HepG2 (cell line): Measurements from ENCODE around the gene TBC1D4. TPM values are rescaled to one million over a fixed set of nuclear protein-coding genes. Genes with fewer than 3 reads are reported as not detected.

Source experiments
- ATAC-seq: fragments of 200-7000 bp; cut with Tn5 transposase; 3 replicates; pipeline ENCODE4 v1.9.1; 2020; ENCODE audit warnings: mild to moderate bottlenecking, moderate library complexity
- BruUV-seq: library from RNA; stranded (reverse); fragments of 400-500 nt; replicated peaks from 2 replicates; lab custom pipeline; 2021; lab: Mats Ljungman, UMichigan
- CTCF ChIA-PET: fragments of 300-600 bp; formaldehyde crosslinking; extraction: SDS; loops from one replicate; lab custom pipeline; 2021; ENCODE audit warnings: low total read pairs, inconsistent platforms, low intra/inter-chr PET ratio; lab: Yijun Ruan, JAX
- POLR2A ChIA-PET: fragments of 350-600 bp; sonication (Branson Sonifier 250); formaldehyde crosslinking; loops from one replicate; lab custom pipeline; 2020; ENCODE audit warnings: antibody characterized with exemption, inconsistent platforms; lab: Yijun Ruan, JAX
- DNase-seq: peaks from one replicate; pipeline ENCODE4 v3.0.0-alpha.2; 2015; ENCODE audit warnings: low spot score
- FAIRE-seq: peaks from 3 replicates; lab custom pipeline; 2011; peaks lifted over from hg19 to GRCh38; lab: Jason Lieb, UNC
- H2AFZ ChIP-seq: one replicate; pipeline ENCODE4 v1.6.1; 2011; ENCODE audit warnings: low read length, inconsistent platforms
- H3K27ac ChIP-seq: fragments of 300-600 bp; 3 replicates; pipeline ENCODE4 v1.8.0; 2011; ENCODE audit warnings: mixed run types, mild to moderate bottlenecking, mixed read lengths, low read length, inconsistent platforms; ENCODE audit not compliant: insufficient read depth; ENCODE audit errors: extremely low read length
- H3K27me3 ChIP-seq, 2 experiments: fragments of 200-600 bp in 1 of 2; 2 replicates in 1 of 2; 3 replicates in 1 of 2; pipeline versions ENCODE4 v1.6.0 to v1.8.0; 2011; ENCODE audit warnings: low read length in 2 of 2, mild to moderate bottlenecking in 2 of 2, moderate library complexity in 2 of 2, inconsistent platforms in 1 of 2; ENCODE audit not compliant: insufficient read depth in 2 of 2, control insufficient read depth in 1 of 2
- H3K36me3 ChIP-seq, 2 experiments: fragments of 200-600 bp in 1 of 2; replicated peaks in 1 of 2; 2 replicates in 1 of 2; 3 replicates in 1 of 2; pipeline versions ENCODE4 v1.5.1 to v1.8.0; 2011; ENCODE audit warnings: low read length in 2 of 2, inconsistent platforms in 1 of 2; ENCODE audit not compliant: insufficient read depth in 2 of 2, control insufficient read depth in 1 of 2
- H3K4me1 ChIP-seq: 2 replicates; pipeline ENCODE4 v1.5.1; 2012; ENCODE audit warnings: low read length, inconsistent platforms; ENCODE audit not compliant: insufficient read depth
- H3K4me2 ChIP-seq: 2 replicates; pipeline ENCODE4 v1.6.0; 2011; ENCODE audit warnings: low read depth, low read length, inconsistent platforms
- H3K4me3 ChIP-seq, 3 experiments: fragments of 200-600 bp in 1 of 3; sonication (generic), shearing (Covaris generic) in 1 of 3; replicated peaks in 1 of 3; 2 replicates each; pipeline ENCODE4 v1.5.1; 2011 to 2016; ENCODE audit warnings: low read length in 3 of 3, inconsistent platforms in 2 of 3, low read depth in 2 of 3, mild to moderate bottlenecking in 2 of 3, control low read depth in 1 of 3, mixed read lengths in 1 of 3; ENCODE audit not compliant: insufficient read depth in 1 of 3
- H3K79me2 ChIP-seq: one replicate; pipeline ENCODE4 v1.6.1; 2011; ENCODE audit warnings: low read length, inconsistent platforms; ENCODE audit not compliant: insufficient read depth
- H3K9ac ChIP-seq: 2 replicates; pipeline ENCODE4 v1.6.0; 2011; ENCODE audit warnings: mild to moderate bottlenecking, low read depth, low read length, inconsistent platforms; ENCODE audit not compliant: insufficient read depth
- H3K9me3 ChIP-seq: 2 replicates; pipeline ENCODE4 v1.5.1; 2012; ENCODE audit warnings: mild to moderate bottlenecking, low read length
- H4K20me1 ChIP-seq: 2 replicates; pipeline ENCODE4 v1.6.0; 2011; ENCODE audit warnings: inconsistent platforms, mild to moderate bottlenecking, low read length, moderate library complexity; ENCODE audit not compliant: insufficient read depth
- BRD4 ChIP-seq: sonication (generic); formaldehyde crosslinking; IDR thresholded peaks from 2 replicates; pipeline ENCODE4 v1.4.0; 2020; ENCODE audit warnings: missing genetic modification reagents
- CHD4 ChIP-seq: fragments of 200-600 bp; sonication (generic); IDR thresholded peaks from 2 replicates; pipeline ENCODE4 v1.7.0; 2017; ENCODE audit warnings: mild to moderate bottlenecking, low read length, borderline replicate concordance
- EP300 ChIP-seq, 3 experiments: sonication (generic) in 1 of 3; formaldehyde crosslinking in 1 of 3; IDR thresholded peaks; 2 replicates each; pipeline versions ENCODE4 v1.5.1 to v1.6.1; 2011 to 2020; ENCODE audit warnings: low read depth in 2 of 3, low read length in 2 of 3, borderline replicate concordance in 1 of 3, improper control_type of control experiment in 1 of 3, mild to moderate bottlenecking in 1 of 3, missing genetic modification reagents in 1 of 3, moderate library complexity in 1 of 3
- MLLT10 ChIP-seq: sonication (generic); formaldehyde crosslinking; IDR thresholded peaks from 2 replicates; pipeline ENCODE4 v1.4.0; 2020; ENCODE audit warnings: missing genetic modification reagents
- PTBP1 ChIP-seq: fragments of 200-400 bp; formaldehyde crosslinking; IDR thresholded peaks from 2 replicates; pipeline ENCODE4 v1.6.1; 2018; ENCODE audit warnings: low read length, low read depth; ENCODE audit not compliant: poor library complexity, severe bottlenecking
- SKI ChIP-seq: fragments of 450-650 bp; IDR thresholded peaks from one replicate; pipeline ENCODE4 v1.6.1; 2018; ENCODE audit warnings: mild to moderate bottlenecking; ENCODE audit not compliant: partially characterized antibody
- THAP7 ChIP-seq: sonication (generic); formaldehyde crosslinking; IDR thresholded peaks from 2 replicates; pipeline ENCODE4 v1.8.1; 2023; ENCODE audit warnings: mild to moderate bottlenecking, missing genetic modification reagents
- ZNF101 ChIP-seq: sonication (generic); formaldehyde crosslinking; IDR thresholded peaks from 2 replicates; pipeline ENCODE4 v1.4.0; 2020; ENCODE audit warnings: mild to moderate bottlenecking, low read depth, missing genetic modification reagents, borderline replicate concordance
- ZNF224 ChIP-seq: sonication (generic); formaldehyde crosslinking; IDR thresholded peaks from 2 replicates; pipeline ENCODE4 v1.5.0; 2020; ENCODE audit warnings: mild to moderate bottlenecking, missing genetic modification reagents
- ZNF225 ChIP-seq: sonication (generic); formaldehyde crosslinking; IDR thresholded peaks from 2 replicates; pipeline ENCODE4 v1.4.0; 2020; ENCODE audit warnings: mild to moderate bottlenecking, missing genetic modification reagents
- WGBS: methylation state at CpG from one replicate; pipeline ENCODE4 v1.1.6; 2017; ENCODE audit warnings: low lambda C conversion rate; 5-methylcytosine and 5-hydroxymethylcytosine counted together
- in situ Hi-C: cut with HindIII; loops from 2 replicates; pipeline ENCODE4 v1.10.0; 2017; ENCODE audit warnings: low pct_unique_long_range_greater_than_20kb; ENCODE audit not compliant: extremely low pct_ligation_motif_present
- intact Hi-C: fragments of 100-400 bp; cut with micrococcal nuclease; formaldehyde crosslinking; loops from one replicate; pipeline ENCODE4 v1.10.0; 2022; ENCODE audit not compliant: unreplicated experiment
- polyA plus RNA-seq, 8 experiments: library from polyadenylated mRNA; depleted of rRNA in 3 of 8; stranded (reverse) in 7 of 8; unstranded in 1 of 8; fragments of >200 nt; fragmentation: Illumina TruSeq in 4 of 8; extraction: Trizol in 4 of 8; gene quantifications; 2 replicates each; pipeline versions ENCODE4 v1.2.1 to v1.2.3, GENCODE V29; 2011 to 2016; ENCODE audit warnings: low read depth in 4 of 8, missing spikeins in 1 of 8, mixed read lengths in 1 of 8; ENCODE audit not compliant: insufficient read depth in 1 of 8
- total RNA-seq, 5 experiments: library from RNA; depleted of rRNA; stranded (reverse); fragments of >200 nt; fragmentation: Illumina TruSeq; extraction: Trizol; gene quantifications; 2 replicates each; pipeline ENCODE4 v1.2.3, GENCODE V29; 2016; ENCODE audit warnings: low read depth in 1 of 5
- TF ChIP-seq, protein P1 (sequence below): sonication (generic); formaldehyde crosslinking; IDR thresholded peaks from 2 replicates; pipeline ENCODE4 v1.8.0; 2022; ENCODE audit warnings: mild to moderate bottlenecking, missing genetic modification reagents, moderate library complexity
- TF ChIP-seq, protein P2 (sequence below): sonication (generic); formaldehyde crosslinking; conservative IDR thresholded peaks from 2 replicates; pipeline ENCODE4 v1.8.0; 2022; ENCODE audit warnings: mild to moderate bottlenecking, moderate library complexity, missing genetic modification reagents
- TF ChIP-seq, protein P3 (sequence below): sonication (generic); formaldehyde crosslinking; IDR thresholded peaks from 2 replicates; pipeline ENCODE4 v1.4.0; 2020; ENCODE audit warnings: mild to moderate bottlenecking, missing genetic modification reagents
- TF ChIP-seq, protein P4 (sequence below): sonication (generic); formaldehyde crosslinking; IDR thresholded peaks from 2 replicates; pipeline ENCODE4 v1.5.0; 2020; ENCODE audit warnings: mild to moderate bottlenecking, missing genetic modification reagents

TBC1D4 gene
- total and polyA plus RNA-seq, 2 of the 13 experiments (the other 11 are each of a cell fraction or from before 2014, with no cell fraction given) = 35.9 to 64.4 TPM

DNA sequence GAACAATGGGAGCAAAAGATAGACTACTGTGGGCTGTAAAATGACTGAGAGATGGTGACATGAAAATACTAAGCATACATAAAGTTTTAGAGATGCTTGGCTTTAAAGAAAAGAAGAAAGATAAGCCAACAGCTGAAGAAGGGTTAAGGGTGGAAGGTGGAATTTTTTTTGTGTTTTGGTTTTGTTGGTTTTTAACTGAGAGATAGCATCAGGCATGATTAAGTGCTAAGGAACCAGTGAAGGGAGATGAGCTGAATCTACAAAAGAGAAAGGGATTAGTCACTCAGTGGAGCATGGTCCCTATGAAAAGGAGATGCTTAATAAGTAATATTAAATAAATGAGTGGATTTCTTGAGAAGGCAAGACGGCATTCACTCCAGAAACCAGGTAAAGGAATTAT lies 12.5 kb upstream of the TBC1D4 start:
- no peaks in the 10 kb centered on the region for H3K79me2 ChIP-seq
- H3K9me3 ChIP-seq = no peaks in the 10 kb centered on the region
- ChIA-PET CTCF (no interaction called here), POLR2A (no interaction called here)
- intact Hi-C loops = no loop called here
- FAIRE-seq = no peak
- ATAC-seq = no peak
- no peak overlapping the region for H3K4me2 ChIP-seq
- no peaks in the 10 kb centered on the region for H3K27me3 ChIP-seq
- no peak overlapping the region for H2AFZ ChIP-seq
- no TSS peak for BruUV-seq
- H4K20me1 ChIP-seq = no peaks in the 10 kb centered on the region
- in situ Hi-C loops = no loop called here
- H3K36me3 ChIP-seq = no peaks in the 10 kb centered on the region
- H3K27ac ChIP-seq = no peak overlapping the region
- TF ChIP-seq PTBP1 = no peak
- no peak for TF ChIP-seq ZNF224 (CRISPR knock-in tag)
- TF ChIP-seq, protein P1, sequence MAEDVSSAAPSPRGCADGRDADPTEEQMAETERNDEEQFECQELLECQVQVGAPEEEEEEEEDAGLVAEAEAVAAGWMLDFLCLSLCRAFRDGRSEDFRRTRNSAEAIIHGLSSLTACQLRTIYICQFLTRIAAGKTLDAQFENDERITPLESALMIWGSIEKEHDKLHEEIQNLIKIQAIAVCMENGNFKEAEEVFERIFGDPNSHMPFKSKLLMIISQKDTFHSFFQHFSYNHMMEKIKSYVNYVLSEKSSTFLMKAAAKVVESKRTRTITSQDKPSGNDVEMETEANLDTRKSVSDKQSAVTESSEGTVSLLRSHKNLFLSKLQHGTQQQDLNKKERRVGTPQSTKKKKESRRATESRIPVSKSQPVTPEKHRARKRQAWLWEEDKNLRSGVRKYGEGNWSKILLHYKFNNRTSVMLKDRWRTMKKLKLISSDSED (CRISPR knock-in tag) = no peak
- no peak for TF ChIP-seq ZNF225 (CRISPR knock-in tag)
- no peak for TF ChIP-seq SKI
- no peak for TF ChIP-seq MLLT10 (CRISPR knock-in tag)
- TF ChIP-seq, protein P2, sequence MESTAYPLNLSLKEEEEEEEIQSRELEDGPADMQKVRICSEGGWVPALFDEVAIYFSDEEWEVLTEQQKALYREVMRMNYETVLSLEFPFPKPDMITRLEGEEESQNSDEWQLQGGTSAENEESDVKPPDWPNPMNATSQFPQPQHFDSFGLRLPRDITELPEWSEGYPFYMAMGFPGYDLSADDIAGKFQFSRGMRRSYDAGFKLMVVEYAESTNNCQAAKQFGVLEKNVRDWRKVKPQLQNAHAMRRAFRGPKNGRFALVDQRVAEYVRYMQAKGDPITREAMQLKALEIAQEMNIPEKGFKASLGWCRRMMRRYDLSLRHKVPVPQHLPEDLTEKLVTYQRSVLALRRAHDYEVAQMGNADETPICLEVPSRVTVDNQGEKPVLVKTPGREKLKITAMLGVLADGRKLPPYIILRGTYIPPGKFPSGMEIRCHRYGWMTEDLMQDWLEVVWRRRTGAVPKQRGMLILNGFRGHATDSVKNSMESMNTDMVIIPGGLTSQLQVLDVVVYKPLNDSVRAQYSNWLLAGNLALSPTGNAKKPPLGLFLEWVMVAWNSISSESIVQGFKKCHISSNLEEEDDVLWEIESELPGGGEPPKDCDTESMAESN (CRISPR knock-in tag) = no peak
- TF ChIP-seq THAP7 = no peak
- TF ChIP-seq, protein P3, sequence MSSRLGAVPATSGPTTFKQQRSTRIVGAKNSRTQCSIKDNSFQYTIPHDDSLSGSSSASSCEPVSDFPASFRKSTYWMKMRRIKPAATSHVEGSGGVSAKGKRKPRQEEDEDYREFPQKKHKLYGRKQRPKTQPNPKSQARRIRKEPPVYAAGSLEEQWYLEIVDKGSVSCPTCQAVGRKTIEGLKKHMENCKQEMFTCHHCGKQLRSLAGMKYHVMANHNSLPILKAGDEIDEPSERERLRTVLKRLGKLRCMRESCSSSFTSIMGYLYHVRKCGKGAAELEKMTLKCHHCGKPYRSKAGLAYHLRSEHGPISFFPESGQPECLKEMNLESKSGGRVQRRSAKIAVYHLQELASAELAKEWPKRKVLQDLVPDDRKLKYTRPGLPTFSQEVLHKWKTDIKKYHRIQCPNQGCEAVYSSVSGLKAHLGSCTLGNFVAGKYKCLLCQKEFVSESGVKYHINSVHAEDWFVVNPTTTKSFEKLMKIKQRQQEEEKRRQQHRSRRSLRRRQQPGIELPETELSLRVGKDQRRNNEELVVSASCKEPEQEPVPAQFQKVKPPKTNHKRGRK = no peak
- TF ChIP-seq, protein P4, sequence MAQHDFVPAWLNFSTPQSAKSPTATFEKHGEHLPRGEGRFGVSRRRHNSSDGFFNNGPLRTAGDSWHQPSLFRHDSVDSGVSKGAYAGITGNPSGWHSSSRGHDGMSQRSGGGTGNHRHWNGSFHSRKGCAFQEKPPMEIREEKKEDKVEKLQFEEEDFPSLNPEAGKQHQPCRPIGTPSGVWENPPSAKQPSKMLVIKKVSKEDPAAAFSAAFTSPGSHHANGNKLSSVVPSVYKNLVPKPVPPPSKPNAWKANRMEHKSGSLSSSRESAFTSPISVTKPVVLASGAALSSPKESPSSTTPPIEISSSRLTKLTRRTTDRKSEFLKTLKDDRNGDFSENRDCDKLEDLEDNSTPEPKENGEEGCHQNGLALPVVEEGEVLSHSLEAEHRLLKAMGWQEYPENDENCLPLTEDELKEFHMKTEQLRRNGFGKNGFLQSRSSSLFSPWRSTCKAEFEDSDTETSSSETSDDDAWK (CRISPR knock-in tag) = no peak
- no peak for TF ChIP-seq EP300 (IDR thresholded peaks at IDR 0.05; ENCODE audit: low read depth in 2 of 2, low read length in 2 of 2)
- TF ChIP-seq EP300 (CRISPR knock-in tag; IDR thresholded peaks at IDR 0.05; ENCODE audit: borderline replicate concordance) = no peak
- no peak for TF ChIP-seq CHD4
- no peak for TF ChIP-seq ZNF101 (CRISPR knock-in tag)
- TF ChIP-seq BRD4 = no peak
- no peak overlapping the region for H3K9ac ChIP-seq
- no peak for DNase-seq
- WGBS = 53% methylated on average over 1 of the region's 1 CpG
- H3K4me3 ChIP-seq = no peak overlapping the region
- H3K4me1 ChIP-seq = peaks cover 30% of the 10 kb centered on the region
